Stimulated activated CD8-positive, alpha-beta memory T cell treated with anti-CD3 and anti-CD28 coated beads, Interleukin-7, amount 100 ng/mL, for 4 hours (primary cell): ENCODE measurements around the gene MXI1.
"Not testable (repeated sequence)": the region's sequence is repeated elsewhere in the genome, so short reads cannot be mapped to it uniquely, and the experiment has no call there.

Experiments
- DNase-seq, 2 donors: peaks; one replicate each; pipeline ENCODE4 v3.0.0-alpha.2; 2020; ENCODE audit warnings: low read depth in 2 of 2

The MXI1 gene

DNA sequence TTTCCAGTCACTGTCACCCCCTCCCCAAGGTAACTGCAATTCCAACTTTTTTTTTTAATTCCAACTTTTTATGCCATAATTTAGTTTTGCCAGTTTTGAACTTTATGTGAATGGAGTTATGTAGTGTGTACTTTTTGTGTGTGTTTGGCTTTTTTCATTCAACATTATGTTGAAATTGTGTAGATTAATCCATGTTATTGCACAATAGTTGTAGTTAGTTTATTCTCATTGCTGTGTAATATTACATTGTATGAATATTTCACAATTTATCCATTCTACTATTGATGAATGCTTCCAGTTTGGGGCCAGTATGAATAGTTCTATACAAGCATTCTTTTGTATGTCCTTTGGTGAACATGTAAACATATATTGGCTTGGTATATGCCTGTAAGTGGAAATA lies 32.5 kb downstream of the MXI1 start:
- no peak for DNase-seq

DNA sequence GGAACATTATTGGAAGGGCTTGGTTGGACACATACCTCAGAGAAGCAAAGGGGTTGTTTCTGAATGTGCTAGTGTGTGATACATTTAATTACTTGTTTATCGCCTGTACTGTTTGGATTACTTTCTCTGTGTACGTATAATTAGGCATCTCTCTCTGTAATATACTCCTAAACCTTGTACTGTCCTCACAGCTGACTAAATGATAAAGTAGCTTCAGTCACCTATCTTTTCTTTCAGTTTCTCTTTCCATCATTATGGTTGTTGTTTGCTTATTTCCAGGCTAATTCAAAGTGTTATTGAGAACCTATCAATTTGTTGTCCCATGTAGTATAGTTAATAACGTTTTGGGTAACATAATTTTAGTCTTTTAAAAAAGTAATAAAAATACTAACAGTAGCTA lies 34.0 kb downstream of the MXI1 start:
- DNase-seq: no peak

- no peak for DNase-seq
These were observed 34.4 kb downstream of the MXI1 start for GRCh38 chr10:110241841-110242240.

GRCh38 chr10:110242511-110242910 lies 35.1 kb downstream of the MXI1 start:
- no peak for DNase-seq

DNA sequence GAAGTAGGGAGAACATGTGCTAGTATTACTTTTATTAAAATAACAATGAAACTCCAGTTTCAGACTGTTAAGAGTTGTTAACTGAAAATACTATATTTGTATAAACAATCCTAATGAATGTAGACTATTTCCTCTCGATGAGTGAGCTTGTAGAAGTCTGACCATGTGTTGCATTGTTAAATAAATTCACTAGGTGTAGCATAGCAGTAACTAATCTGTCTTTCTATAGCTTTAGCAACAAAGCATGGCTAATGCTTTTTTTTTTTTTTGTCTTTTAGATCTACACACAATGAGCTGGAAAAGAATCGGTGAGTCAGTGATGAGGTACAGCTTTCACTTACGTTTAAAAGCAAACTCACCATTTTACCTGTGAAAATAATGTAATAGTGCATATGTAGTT lies 37.1 kb downstream of the MXI1 start:
- no peak for DNase-seq

- DNase-seq: not testable (repeated sequence)
These were observed 40.4 kb downstream of the MXI1 start for GRCh38 chr10:110247833-110248232.

DNA sequence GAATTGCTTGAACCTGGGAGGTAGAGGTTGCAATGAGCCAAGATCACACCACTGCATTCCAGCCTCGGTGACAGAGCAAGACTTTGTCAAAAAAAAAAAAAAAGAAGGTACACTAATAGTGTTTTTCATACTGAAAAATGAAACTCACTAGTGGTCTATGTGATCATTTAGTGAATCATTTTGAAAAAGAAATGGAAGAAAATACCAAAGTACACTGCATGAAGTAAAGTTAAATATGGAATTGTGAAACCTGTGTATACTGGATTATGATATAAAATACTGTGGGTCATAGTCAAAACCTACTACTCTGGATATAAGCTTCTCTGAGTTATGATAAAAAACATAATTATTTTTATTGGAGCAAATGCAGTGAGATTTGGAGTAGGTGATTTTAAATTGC lies 42.1 kb downstream of the MXI1 start:
- DNase-seq: not testable (repeated sequence)

GRCh38 chr10:110251392-110251791 lies 44.0 kb downstream of the MXI1 start:
- DNase-seq: not testable (repeated sequence)

DNA sequence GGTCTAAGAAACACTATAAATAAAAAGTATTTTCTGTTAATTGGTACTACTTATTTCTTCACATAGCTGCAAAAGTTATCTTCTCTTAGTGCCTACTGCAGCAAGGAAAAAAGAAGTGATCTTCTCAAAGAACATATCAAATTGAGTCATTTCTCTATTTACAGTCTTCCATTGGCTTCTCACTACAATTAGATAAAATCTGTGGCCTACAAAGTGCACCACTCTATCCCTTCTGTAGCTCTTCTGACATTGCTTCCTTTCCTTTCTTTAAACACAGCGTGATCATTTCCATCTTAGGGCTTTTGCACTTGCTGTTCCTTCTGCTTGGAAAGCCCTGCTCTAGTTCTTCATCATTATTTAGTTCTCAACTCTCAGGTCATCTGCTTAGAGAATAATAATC lies 44.7 kb downstream of the MXI1 start:
- DNase-seq: no peak

DNA sequence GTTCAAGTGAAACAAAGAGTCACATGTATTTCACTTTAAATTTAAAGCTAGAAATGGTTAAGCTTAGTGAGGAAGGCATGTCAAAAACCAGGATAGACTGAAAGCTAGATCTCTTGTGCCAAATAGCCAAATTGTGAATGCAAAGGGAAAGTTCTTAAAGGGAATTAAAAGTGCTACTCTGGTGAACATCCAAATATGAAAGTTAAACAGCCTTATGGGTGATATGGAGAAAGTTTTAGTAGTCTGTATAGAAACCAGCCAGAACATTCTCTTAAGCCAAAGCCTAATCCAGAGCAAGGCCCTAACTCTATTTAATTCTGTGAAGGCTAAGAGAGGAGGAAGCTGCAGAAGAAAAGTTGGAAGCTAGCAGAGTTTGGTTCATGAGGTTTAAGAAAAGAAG lies 47.1 kb downstream of the MXI1 start:
- no peak for DNase-seq

- no peak for DNase-seq
These were observed 51.1 kb downstream of the MXI1 start for GRCh38 chr10:110258542-110258941.

- no peak for DNase-seq
These were observed 51.9 kb downstream of the MXI1 start for GRCh38 chr10:110259317-110259716.

DNA sequence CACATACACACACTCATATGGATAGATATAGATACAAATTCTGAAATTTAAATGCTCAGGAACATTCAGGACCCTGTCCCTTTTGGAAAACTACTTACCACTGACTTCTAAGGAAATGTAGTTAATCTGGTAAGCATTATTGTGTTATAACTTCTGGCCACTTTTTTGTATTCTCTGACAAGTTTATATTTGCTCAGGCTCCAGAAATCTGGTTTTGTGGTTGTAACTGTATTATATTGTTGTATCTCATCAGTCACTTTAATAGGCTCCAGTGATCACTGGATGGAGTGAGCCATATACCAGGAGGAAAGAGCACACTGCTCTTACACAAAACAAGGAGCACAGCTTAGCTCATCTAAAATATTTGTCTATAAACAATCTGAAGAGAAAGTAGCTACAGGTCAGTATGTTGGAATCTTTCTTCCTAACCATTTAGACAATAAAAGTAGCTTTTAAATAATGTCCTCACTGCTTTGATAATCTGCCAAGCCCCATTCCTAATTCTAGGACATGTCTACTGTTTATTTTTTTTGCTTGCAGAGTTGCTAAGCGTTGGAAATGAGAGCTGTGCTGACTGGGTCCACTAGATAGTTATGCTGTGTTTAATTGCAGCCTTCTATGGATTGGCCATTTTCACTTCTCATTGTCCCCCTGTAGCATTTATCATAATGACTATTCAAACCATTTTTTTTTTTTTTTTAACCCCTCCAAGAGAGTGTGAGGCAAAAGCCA lies 53.5 kb downstream of the MXI1 start:
- DNase-seq: no peak

- no peak for DNase-seq
These were observed 55.8 kb downstream of the MXI1 start for GRCh38 chr10:110263164-110263563.

GRCh38 chr10:110265573-110266193 lies 58.3 kb downstream of the MXI1 start:
- DNase-seq: no peak

DNA sequence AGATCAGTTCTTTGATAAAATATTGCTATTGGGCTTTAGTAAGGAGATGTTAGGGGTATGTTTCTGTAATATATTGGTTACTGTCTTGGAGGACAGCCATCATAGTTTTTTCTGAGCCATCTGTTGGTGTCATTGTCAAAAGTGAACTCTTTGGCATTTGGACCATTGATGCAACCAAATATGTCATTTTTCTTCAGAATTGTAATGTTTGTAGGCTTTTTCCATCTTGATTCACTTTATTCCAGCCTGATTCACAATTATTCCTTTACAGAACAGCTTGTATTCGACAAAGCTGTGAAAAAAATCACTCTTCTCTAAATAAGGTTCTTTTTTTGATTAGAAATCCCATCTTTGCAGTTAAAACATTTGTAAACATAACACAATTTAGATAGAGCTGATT lies 59.9 kb downstream of the MXI1 start:
- DNase-seq: no peak

DNA sequence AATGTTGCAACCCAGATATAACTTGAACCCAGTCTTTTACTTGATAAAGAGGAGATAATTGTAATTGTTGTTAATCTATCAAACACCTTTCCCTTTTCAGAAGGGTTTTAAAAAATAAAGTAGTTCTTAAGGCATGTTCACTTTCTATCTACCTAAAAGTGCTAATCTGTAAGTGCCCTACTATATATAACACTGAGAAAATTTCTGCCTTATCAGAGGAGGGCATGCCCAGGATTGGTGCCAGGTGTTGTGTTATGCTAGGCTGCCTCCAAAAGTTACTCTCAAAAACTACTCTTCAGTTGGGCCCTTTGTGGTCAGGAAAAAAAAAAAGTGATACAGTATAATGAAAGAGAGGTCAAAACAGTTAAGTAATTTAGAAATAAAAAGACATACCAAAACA lies 61.0 kb downstream of the MXI1 start:
- no peak for DNase-seq

GRCh38 chr10:110268971-110269370 lies 61.6 kb downstream of the MXI1 start:
- DNase-seq: no peak

DNA sequence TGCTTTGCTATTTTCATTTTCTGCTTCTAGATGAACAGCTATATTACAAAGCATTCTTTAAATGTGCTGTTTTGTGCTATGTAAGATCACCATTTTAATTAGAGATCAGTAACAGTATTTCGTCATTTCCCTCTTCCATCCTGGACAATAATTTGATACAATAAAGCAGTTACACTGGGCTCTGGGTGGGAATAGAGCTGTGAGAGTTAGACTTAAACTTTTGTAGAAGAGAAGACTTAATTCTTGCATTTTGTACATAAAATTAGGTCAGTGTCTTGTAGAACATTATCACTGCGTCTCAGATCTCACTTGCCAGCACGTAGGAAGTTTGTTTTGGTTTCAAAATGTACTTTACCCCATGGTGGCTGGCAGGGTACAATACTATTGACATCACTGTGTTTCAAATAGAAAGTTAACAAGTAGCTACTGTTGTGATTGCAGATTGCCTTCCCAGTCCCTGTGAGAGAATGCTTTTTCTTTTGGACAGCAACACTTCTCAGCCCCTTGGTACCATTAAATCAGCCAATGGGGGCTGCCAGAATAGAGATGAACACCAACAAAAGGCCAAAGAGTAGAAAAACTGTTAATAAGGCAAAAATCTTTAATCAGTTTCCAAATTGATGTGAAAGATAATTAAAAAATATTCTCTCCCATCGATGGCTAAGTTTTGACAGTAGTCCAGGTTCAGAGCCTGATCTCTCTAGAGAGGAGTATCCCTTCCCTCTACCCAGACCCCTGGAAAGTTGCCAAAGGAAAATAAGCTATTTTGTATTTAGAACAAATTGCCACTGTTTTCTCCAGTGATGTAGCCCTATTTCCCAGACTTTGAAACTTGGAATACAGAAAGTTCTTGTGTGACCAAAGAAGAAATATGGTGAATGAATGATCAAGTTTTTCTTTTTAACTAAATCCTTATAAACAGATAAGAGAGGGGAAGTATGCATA lies 62.2 kb downstream of the MXI1 start:
- no peak for DNase-seq

DNA sequence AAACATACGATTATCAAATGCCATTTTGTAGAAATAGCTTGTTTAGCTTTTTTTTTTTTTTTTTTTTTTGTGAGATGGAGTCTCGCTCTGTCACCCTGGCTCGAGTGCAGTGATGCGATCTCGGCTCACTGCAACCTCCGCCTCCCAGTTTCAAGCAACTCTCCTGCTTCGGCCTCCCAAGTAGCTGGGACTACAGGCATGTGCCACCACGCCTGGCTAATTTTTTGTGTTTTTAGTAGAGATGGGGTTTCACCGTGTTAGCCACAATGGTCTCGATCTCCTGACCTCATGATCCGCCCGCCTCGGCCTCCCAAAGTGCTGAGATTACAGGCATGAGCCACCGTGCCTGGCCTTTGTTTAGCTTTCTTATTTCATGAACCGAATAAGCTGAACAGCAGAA lies 65.6 kb downstream of the MXI1 start:
- DNase-seq: not testable (repeated sequence)

- DNase-seq: peak; percentile 11 to 14
These were observed 66.1 kb downstream of the MXI1 start for GRCh38 chr10:110273474-110273873.

- no peak for DNase-seq
These were observed 66.7 kb downstream of the MXI1 start for GRCh38 chr10:110274072-110274627.
